HEK293 (cell line): ENCODE data around the gene ALOX5AP.

Source experiments
- GFI1B ChIP-seq: fragments of 450-650 bp; formaldehyde crosslinking; IDR thresholded peaks from 2 replicates; pipeline ENCODE4 v1.5.1; 2016; ENCODE audit warnings: missing biosample characterization, missing genetic modification characterization
- HOXA7 ChIP-seq: sonication (generic); formaldehyde crosslinking; IDR thresholded peaks from 2 replicates; pipeline ENCODE4 v1.8.1; 2022; ENCODE audit warnings: missing genetic modification reagents, borderline replicate concordance
- MYNN ChIP-seq: fragments of 450-650 bp; formaldehyde crosslinking; IDR thresholded peaks from 2 replicates; pipeline ENCODE4 v1.5.1; 2016; ENCODE audit warnings: missing biosample characterization, missing genetic modification characterization, borderline replicate concordance
- RBAK ChIP-seq: fragments of 450-650 bp; formaldehyde crosslinking; IDR thresholded peaks from 2 replicates; pipeline ENCODE4 v1.5.1; 2016; ENCODE audit warnings: missing biosample characterization, missing genetic modification characterization
- TSHZ1 ChIP-seq: fragments of 450-650 bp; formaldehyde crosslinking; IDR thresholded peaks from 2 replicates; pipeline ENCODE4 v1.5.1; 2016; ENCODE audit warnings: missing biosample characterization, missing genetic modification characterization, borderline replicate concordance
- ZNF114 ChIP-seq: fragments of 450-650 bp; formaldehyde crosslinking; IDR thresholded peaks from 2 replicates; pipeline ENCODE4 v1.5.0; 2017; ENCODE audit warnings: missing biosample characterization, missing genetic modification characterization
- ZNF146 ChIP-seq: fragments of 450-650 bp; formaldehyde crosslinking; IDR thresholded peaks from 2 replicates; pipeline ENCODE4 v1.5.1; 2016; ENCODE audit warnings: missing biosample characterization, missing genetic modification characterization
- ZNF223 ChIP-seq: fragments of 450-650 bp; formaldehyde crosslinking; IDR thresholded peaks from 2 replicates; pipeline ENCODE4 v1.5.1; 2016; ENCODE audit warnings: missing biosample characterization, missing genetic modification characterization
- ZNF266 ChIP-seq: fragments of 450-650 bp; formaldehyde crosslinking; IDR thresholded peaks from 2 replicates; pipeline ENCODE4 v1.5.1; 2016; ENCODE audit warnings: missing biosample characterization, missing genetic modification characterization, low read depth
- ZNF311 ChIP-seq: fragments of 450-650 bp; formaldehyde crosslinking; IDR thresholded peaks from 2 replicates; pipeline ENCODE4 v1.5.1; 2017; ENCODE audit warnings: missing biosample characterization, missing genetic modification characterization, borderline replicate concordance
- ZNF335 ChIP-seq: fragments of 450-650 bp; formaldehyde crosslinking; conservative IDR thresholded peaks from 2 replicates; pipeline ENCODE4 v1.5.1; 2016; ENCODE audit warnings: missing biosample characterization, missing genetic modification characterization
- ZNF37A ChIP-seq: fragments of 450-650 bp; IDR thresholded peaks from 2 replicates; pipeline ENCODE4 v1.5.1; 2018; ENCODE audit warnings: missing biosample characterization, missing genetic modification characterization
- ZNF423 ChIP-seq: fragments of 450-650 bp; formaldehyde crosslinking; IDR thresholded peaks from 2 replicates; pipeline ENCODE4 v1.5.1; 2016; ENCODE audit warnings: missing biosample characterization, missing genetic modification characterization
- ZNF433 ChIP-seq: fragments of 450-650 bp; formaldehyde crosslinking; IDR thresholded peaks from 2 replicates; pipeline ENCODE4 v1.5.1; 2016; ENCODE audit warnings: missing biosample characterization, missing genetic modification characterization, low read depth
- ZNF529 ChIP-seq: fragments of 450-650 bp; formaldehyde crosslinking; IDR thresholded peaks from 2 replicates; pipeline ENCODE4 v1.5.1; 2017; ENCODE audit warnings: missing genetic modification characterization, missing biosample characterization; ENCODE audit not compliant: insufficient replicate concordance
- ZNF548 ChIP-seq: fragments of 450-650 bp; formaldehyde crosslinking; IDR thresholded peaks from 2 replicates; pipeline ENCODE4 v1.5.1; 2016; ENCODE audit warnings: missing biosample characterization, missing genetic modification characterization
- ZNF561 ChIP-seq: fragments of 450-650 bp; IDR thresholded peaks from 2 replicates; pipeline ENCODE4 v1.5.1; 2018; ENCODE audit warnings: missing biosample characterization, missing genetic modification characterization, borderline replicate concordance
- ZNF610 ChIP-seq: fragments of 450-650 bp; formaldehyde crosslinking; IDR thresholded peaks from 2 replicates; pipeline ENCODE4 v1.5.1; 2016; ENCODE audit warnings: missing biosample characterization, missing genetic modification characterization, borderline replicate concordance
- ZNF704 ChIP-seq: fragments of 450-650 bp; formaldehyde crosslinking; IDR thresholded peaks from 2 replicates; pipeline ENCODE4 v1.5.1; 2016; ENCODE audit warnings: missing biosample characterization, missing genetic modification characterization
- ZNF776 ChIP-seq: fragments of 450-650 bp; formaldehyde crosslinking; IDR thresholded peaks from 2 replicates; pipeline ENCODE4 v1.5.0; 2017; ENCODE audit warnings: missing biosample characterization, missing genetic modification characterization, borderline replicate concordance
- ZNF843 ChIP-seq: fragments of 450-650 bp; formaldehyde crosslinking; IDR thresholded peaks from 2 replicates; pipeline ENCODE4 v1.5.1; 2016; ENCODE audit warnings: missing biosample characterization, missing genetic modification characterization
- ZXDB ChIP-seq: fragments of 450-650 bp; formaldehyde crosslinking; IDR thresholded peaks from 2 replicates; pipeline ENCODE4 v1.5.1; 2016; ENCODE audit warnings: missing biosample characterization, missing genetic modification characterization
- TF ChIP-seq, protein P1 (sequence below): fragments of 450-650 bp; formaldehyde crosslinking; IDR thresholded peaks from 2 replicates; pipeline ENCODE4 v1.5.1; 2016; ENCODE audit warnings: missing biosample characterization, missing genetic modification characterization

ALOX5AP gene

DNA sequence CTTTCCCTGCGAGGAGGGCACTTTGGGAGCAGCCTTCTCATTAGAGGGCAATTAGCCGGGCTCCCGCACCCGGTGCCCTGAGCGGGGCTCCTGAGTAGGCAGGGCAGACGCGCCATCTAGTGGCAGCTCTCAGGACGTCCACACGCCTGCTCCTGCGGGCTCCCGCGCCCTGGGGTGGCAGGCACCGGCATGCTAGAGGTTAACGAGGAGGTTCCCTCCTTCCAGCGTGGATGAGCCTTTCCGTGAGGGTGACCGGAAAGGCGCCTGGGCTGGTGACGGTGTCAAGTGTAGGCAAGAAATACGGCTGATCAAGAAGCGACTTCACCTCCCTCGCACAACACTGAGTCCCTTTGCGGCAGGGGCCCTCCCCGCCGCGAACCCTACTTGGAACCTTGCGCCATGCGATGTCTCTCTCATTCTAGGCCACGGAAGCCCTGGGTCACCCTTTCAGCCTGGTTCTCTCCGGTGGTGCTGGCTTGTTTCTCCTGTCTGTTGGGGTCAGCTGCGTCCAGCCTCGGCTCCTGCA, 67.7 kb downstream of the ALOX5AP start (continued):
- TF ChIP-seq ZNF223 (tag by site-specific recombination) (no peak), RBAK (tag by site-specific recombination) (no peak), HOXA7 (CRISPR knock-in tag) (no peak), ZNF548 (no peak), ZNF610 (tag by site-specific recombination) (no peak), ZNF335 (peak; percentile 56; the same call in 1 of the 2 replicates), GFI1B (tag by site-specific recombination) (no peak), ZNF433 (tag by site-specific recombination) (no peak), ZNF776 (no peak), ZNF37A (tag by site-specific recombination) (no peak), ZNF843 (tag by site-specific recombination) (no peak), TSHZ1 (no peak), ZNF529 (tag by site-specific recombination) (no peak), ZNF146 (tag by site-specific recombination) (no peak), ZNF561 (peak; percentile 61; the same call in 1 of the 2 replicates), ZNF423 (tag by site-specific recombination) (peak; percentile 96), ZNF114 (no peak), ZNF311 (no peak), MYNN (tag by site-specific recombination) (no peak), ZNF266 (tag by site-specific recombination) (no peak), ZNF704 (tag by site-specific recombination) (no peak), ZXDB (tag by site-specific recombination) (no peak)
- TF ChIP-seq, protein P1, sequence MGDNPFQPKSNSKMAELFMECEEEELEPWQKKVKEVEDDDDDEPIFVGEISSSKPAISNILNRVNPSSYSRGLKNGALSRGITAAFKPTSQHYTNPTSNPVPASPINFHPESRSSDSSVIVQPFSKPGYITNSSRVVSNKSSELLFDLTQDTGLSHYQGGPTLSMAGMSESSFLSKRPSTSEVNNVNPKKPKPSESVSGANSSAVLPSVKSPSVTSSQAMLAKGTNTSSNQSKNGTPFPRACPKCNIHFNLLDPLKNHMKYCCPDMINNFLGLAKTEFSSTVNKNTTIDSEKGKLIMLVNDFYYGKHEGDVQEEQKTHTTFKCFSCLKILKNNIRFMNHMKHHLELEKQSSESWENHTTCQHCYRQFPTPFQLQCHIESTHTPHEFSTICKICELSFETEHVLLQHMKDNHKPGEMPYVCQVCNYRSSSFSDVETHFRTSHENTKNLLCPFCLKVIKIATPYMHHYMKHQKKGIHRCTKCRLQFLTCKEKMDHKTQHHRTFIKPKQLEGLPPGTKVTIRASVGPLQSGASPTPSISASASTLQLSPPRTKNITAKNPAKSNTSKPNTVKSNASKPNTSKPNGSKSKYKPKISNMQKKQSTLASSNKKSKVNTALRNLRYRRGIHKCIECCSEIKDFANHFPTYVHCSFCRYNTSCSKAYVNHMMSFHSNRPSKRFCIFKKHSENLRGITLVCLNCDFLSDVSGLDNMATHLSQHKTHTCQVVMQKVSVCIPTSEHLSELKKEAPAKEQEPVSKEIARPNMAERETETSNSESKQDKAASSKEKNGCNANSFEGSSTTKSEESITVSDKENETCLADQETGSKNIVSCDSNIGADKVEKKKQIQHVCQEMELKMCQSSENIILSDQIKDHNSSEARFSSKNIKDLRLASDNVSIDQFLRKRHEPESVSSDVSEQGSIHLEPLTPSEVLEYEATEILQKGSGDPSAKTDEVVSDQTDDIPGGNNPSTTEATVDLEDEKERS = no peak
